ENCODE measurements around the gene ANKMY1.

ANKMY1 gene

DNA sequence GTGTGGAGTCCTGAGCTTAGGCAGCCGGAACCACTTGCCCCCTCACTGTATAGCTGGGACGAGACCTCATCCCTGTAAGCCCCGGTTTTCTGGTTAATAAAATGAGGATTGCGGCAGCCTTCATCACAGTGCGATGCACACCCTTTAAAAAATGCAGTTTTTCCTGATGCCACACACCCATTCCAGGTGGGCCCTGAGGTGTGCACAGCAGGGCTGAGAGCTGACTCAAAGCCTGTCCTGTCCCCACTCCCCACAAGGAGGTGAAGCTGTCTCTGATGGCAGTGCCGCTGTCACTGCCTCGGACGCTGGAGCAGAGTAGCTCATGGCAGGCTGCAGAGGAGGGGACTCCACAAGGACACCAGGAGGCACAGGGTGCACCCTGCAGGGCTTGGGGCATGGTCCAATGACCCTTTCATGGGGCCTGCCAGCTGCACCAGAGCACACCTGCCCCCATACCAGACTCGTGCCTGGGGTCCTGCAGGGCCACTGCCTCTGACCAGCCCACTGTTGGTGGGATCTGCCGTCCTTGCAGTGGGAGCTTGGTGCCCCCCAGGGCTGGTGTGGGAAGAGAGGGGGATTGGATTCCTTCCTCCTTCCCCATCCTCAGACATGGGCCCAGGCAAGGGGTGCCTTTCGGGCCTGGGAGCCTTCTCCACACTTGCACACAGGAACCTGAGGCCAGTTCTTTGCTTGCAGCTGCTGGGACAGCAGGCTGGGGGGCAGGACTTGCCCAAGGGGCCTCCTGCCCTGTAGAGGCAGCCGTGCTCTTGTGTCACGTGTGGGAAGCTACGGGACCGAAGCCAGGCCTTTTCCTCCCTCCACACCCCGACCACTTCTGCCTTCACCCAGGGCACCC, 99.5 kb downstream of the ANKMY1 start:
- TF ChIP-seq, protein P1, sequence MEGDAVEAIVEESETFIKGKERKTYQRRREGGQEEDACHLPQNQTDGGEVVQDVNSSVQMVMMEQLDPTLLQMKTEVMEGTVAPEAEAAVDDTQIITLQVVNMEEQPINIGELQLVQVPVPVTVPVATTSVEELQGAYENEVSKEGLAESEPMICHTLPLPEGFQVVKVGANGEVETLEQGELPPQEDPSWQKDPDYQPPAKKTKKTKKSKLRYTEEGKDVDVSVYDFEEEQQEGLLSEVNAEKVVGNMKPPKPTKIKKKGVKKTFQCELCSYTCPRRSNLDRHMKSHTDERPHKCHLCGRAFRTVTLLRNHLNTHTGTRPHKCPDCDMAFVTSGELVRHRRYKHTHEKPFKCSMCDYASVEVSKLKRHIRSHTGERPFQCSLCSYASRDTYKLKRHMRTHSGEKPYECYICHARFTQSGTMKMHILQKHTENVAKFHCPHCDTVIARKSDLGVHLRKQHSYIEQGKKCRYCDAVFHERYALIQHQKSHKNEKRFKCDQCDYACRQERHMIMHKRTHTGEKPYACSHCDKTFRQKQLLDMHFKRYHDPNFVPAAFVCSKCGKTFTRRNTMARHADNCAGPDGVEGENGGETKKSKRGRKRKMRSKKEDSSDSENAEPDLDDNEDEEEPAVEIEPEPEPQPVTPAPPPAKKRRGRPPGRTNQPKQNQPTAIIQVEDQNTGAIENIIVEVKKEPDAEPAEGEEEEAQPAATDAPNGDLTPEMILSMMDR (IDR thresholded peaks at IDR 0.05; ENCODE audit: control insufficient read depth, insufficient read depth, low read depth, low read length, missing control alignments), result no peak

GRCh38 chr2:240457223-240458043, 100.4 kb downstream of the ANKMY1 start:
- H3K4me3 ChIP-seq (ENCODE audit: control insufficient read depth, low read depth, low read length), result no peak overlapping the region
- DNase-seq (ENCODE audit: low read depth), result no peak
- TF ChIP-seq, protein P1 (IDR thresholded peaks at IDR 0.05; ENCODE audit: control insufficient read depth, insufficient read depth, low read depth, low read length, missing control alignments), result no peak

More for the DNA sequence above, 99.5 kb downstream of the ANKMY1 start:
- no peak for DNase-seq (ENCODE audit: low read depth)
- H3K4me3 ChIP-seq (ENCODE audit: control insufficient read depth, low read depth, low read length), result no peak overlapping the region

GRCh38 chr2:240456447-240457222, 101.2 kb downstream of the ANKMY1 start:
- no peak for DNase-seq (ENCODE audit: low read depth)
- H3K4me3 ChIP-seq (ENCODE audit: control insufficient read depth, low read depth, low read length), result no peak overlapping the region
- TF ChIP-seq, protein P1 (IDR thresholded peaks at IDR 0.05; ENCODE audit: control insufficient read depth, insufficient read depth, low read depth, low read length, missing control alignments), result no peak

DNA sequence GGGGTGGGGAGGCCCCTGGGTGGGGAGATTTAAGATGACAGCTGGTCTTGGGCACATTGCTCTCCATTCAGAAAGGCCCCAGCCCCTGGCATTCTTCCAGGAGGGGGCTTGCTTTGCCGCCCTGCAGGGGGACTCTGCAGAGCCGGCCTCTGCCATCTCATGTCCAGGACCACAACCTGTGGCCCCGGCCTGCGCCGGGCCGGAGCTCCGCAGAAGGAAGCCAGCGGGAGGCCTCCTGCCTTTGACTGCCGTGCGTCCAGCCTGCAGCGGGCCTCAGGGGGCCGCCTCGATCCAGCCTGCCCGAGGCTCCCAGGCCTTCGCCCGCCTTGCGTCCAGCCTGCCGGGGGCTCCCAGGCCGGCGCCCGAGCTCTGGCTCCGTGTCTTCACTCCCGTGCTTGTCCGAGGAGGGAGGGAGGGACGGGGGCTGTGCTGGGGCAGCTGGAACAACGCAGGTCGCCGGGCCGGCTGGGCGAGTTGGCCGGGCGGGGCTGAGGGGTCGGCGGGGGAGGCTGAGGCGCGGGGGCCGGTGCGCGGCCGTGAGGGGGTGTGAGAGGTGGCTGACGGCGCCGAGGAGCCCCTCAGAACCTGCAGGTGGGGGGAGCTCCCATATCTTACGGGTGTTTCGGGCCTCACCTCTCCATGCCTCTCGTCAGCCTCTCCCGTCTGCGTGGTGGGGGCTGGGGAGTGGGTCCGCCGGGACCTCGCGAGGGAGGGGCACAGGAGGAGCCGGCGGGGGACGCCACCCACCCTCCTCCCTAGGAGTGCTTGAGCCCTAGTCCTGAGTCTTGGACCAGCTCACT, 101.9 kb downstream of the ANKMY1 start:
- TF ChIP-seq, protein P1 (IDR thresholded peaks at IDR 0.05; ENCODE audit: control insufficient read depth, insufficient read depth, low read depth, low read length, missing control alignments), result no peak
- DNase-seq (ENCODE audit: low read depth), result no peak
- no peak overlapping the region for H3K4me3 ChIP-seq (ENCODE audit: control insufficient read depth, low read depth, low read length)

GRCh38 chr2:240455272-240455646, 102.5 kb downstream of the ANKMY1 start:
- no peak overlapping the region for H3K4me3 ChIP-seq (ENCODE audit: control insufficient read depth, low read depth, low read length)
- TF ChIP-seq, protein P1 (IDR thresholded peaks at IDR 0.05; ENCODE audit: control insufficient read depth, insufficient read depth, low read depth, low read length, missing control alignments), result no peak
- no peak for DNase-seq (ENCODE audit: low read depth)

All from AG09309 (cell line).